TTC549 (cell line): ENCODE measurements around the gene TNF.

Experiments used
- FAIRE-seq: peaks from 2 replicates; lab custom pipeline; 2012; peaks lifted over from hg19 to GRCh38; lab: Jason Lieb, UNC

Gene TNF

GRCh38 chr6:31573239-31574105, 1.9 kb upstream of the TNF start:
- no peak for FAIRE-seq

- no peak for FAIRE-seq
Observed at GRCh38 chr6:31574106-31575061, 981 bp upstream of the TNF start.

- FAIRE-seq: no peak
Observed at GRCh38 chr6:31575952-31576685, 754 bp downstream of the TNF start.

- no peak for FAIRE-seq
Observed at GRCh38 chr6:31576897-31577578, 1.7 kb downstream of the TNF start.

- no peak for FAIRE-seq
Observed at GRCh38 chr6:31577579-31577966, 2.2 kb downstream of the TNF start.

GRCh38 chr6:31578184-31579118, 3.1 kb downstream of the TNF start:
- FAIRE-seq: no peak

- no peak for FAIRE-seq
Observed at GRCh38 chr6:31579119-31579505, 3.7 kb downstream of the TNF start.

- FAIRE-seq: no peak
Observed at GRCh38 chr6:31579546-31580437, 4.4 kb downstream of the TNF start.

- FAIRE-seq: no peak
Observed at GRCh38 chr6:31580438-31580740, 5.0 kb downstream of the TNF start.

GRCh38 chr6:31580807-31581433, 5.6 kb downstream of the TNF start:
- no peak for FAIRE-seq

GRCh38 chr6:31581434-31582229, 6.3 kb downstream of the TNF start:
- no peak for FAIRE-seq

- FAIRE-seq: no peak
Observed at GRCh38 chr6:31582230-31582643, 6.9 kb downstream of the TNF start, which contains the start of gene LTB. LTB (minus strand) TSS chr6:31582424; CDS start chr6:31582417, 7 bp downstream.

GRCh38 chr6:31585491-31585890, 10.1 kb downstream of the TNF start:
- FAIRE-seq: no peak

GRCh38 chr6:31586008-31586407, 10.6 kb downstream of the TNF start, which contains the start of gene LST1:
LST1 (plus strand) TSS chr6:31586277; CDS start chr6:31587300, 1,023 bp downstream.
- FAIRE-seq: no peak

- FAIRE-seq: no peak
Observed at GRCh38 chr6:31586599-31587281, 11.4 kb downstream of the TNF start.

GRCh38 chr6:31587791-31588777, 12.7 kb downstream of the TNF start:
- no peak for FAIRE-seq
